NCI-H1105 (cell line): ENCODE data around the gene AP4E1.
"Not testable (repeated sequence)": the region's sequence is repeated elsewhere in the genome, so short reads cannot be mapped to it uniquely, and the experiment has no call there.

ENCODE experiments used
- DNase-seq: peaks from one replicate; lab custom pipeline; 2025; lab: John Stamatoyannopoulos, UW

Gene AP4E1

DNA sequence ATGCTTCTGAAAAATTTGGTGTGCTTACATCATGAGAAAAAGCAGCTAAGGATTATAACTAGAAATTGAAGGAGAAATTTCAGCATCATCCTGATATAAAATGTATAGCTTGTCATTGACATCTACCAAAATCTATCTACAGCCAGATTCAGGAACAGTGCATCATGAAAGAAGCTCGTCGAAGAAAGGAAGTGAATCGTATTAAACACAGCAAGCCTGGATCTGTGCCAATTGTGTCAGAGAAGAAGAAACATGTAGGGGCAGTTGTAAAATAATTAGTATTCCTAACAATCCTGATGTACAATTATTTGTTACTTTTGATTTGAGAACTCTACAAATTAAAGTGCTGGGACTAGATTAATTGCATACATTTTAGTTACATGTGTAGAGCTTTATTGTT lies 37.2 kb downstream of the AP4E1 start:
- no peak for DNase-seq

DNA sequence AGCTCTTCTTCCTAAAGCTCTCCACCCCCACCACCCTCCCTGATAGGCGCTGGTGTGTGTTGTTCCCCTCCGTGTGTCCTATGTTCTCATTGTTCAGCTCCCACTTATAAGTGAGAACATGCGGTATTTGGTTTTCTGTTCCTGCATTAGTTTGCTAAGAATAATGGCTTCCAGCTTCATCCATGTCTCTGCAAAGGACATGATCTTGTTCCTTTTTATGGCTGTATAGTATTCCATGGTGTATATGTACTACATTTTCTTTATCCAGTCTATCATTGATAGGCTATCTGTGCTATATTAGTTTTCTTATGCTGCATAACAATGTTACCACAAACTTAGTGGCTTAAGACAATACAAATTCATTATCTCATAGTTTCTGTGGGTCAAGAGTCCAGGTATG lies 42.3 kb downstream of the AP4E1 start:
- DNase-seq = not testable (repeated sequence)

DNA sequence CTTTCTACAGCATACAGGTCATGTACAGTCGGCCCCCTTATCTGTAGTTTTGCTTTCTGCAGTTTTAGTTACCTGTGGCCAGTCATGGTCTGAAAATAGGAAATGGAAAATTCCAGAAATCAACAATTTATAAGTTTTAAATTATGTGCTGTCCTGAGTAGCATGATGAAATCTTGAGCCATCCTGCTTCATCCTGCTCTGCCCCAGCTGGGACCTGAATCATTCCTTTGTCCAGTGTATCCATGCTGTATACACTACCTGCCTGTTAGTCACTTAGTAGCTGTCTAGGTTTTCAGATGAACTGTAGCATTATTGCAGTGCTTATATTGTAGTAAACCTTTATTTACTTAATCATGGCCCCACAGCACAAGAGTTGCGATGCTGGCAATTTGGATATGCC lies 44.8 kb downstream of the AP4E1 start:
- no peak for DNase-seq

DNA sequence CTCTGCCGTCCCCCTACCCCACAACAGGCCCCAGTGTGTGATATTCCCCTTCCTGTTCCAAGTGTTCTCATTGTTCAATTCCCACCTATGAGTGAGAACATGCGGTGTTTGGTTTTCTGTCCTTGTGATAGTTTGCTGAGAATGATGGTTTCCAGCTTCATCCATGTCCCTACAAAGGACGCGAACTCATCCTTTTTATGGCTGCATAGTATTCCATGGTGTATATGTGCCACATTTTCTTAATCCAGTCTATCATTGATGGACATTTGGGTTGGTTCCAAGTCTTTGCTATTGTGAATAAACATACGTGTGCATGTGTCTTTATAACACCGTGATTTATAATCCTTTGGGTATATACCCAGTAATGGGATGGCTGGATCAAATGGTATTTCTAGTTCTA lies 46.4 kb downstream of the AP4E1 start:
- DNase-seq = not testable (repeated sequence)

DNA sequence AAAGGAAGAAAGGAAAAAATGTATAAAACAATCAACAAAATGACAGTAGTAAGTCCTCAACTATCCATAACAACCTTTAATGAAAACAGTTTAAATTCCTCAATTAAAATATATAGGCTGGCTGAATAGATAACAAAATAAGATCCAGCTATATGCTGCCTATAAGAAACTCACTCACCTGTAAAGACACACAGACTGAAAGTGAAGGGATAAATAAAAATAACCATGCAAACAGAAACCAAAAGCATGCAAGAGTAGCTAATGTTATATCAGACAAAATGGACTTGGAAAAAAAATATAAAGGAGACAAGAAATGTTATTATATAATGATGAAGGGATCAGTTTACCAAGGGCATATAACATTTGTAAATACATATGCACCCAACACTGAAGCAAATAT lies 51.2 kb downstream of the AP4E1 start:
- no peak for DNase-seq

DNA sequence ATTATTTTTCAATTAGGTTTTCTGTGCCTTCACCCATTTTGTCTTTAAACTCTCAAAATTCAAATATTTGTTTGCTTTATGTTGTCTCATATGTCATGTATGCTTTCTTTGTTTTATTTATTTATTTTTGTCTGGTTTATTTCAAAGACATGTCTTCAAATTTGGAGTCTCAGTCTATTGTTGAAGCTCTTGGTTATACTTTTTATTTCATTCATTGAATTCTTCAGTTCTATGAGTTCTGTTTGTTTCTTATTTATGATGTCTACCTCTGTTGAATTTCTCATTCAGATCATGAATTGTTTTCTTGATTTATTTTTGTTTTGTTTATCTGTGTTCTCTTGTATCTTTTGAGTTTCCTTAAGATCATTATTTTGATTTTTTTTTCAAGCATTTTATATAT lies 55.6 kb downstream of the AP4E1 start:
- DNase-seq = no peak

DNA sequence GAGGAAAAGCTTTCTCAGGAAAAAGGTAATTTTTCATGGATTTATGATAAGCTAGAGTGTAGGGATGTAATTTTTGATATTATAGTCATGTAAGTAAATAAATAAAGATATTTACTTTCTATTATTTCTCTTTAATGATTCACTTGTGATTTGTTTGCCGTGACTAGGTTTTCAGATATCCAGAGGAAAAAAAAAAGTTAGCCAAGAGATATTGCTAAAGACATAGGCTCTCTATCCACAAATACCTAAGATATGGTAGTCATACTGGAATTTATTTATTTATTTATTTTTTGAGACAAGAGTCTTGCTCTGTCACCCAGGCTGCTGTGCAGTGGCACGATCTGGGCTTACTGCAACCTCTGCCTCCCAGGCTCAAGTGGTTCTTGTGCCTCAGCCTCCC lies 59.9 kb downstream of the AP4E1 start:
- DNase-seq = no peak

DNA sequence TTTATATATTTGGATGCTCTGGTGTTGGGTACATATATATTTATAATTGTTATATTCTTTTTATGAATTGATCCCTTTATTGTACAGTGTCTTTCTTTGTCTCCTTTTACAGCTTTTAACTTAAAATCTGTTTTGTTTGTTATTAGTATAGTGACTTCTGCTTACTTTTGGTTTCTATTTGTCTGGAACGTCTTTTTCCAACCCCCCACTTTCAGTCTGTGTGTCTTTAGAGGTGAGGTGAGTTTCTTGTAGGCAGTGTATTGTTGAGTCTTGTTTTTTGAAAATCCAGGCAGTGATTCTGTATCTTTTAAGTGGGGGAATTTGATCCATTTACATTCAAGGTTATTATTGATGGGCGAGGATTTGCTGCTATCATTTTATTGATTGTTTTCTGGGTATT lies 62.0 kb downstream of the AP4E1 start:
- DNase-seq = no peak

DNA sequence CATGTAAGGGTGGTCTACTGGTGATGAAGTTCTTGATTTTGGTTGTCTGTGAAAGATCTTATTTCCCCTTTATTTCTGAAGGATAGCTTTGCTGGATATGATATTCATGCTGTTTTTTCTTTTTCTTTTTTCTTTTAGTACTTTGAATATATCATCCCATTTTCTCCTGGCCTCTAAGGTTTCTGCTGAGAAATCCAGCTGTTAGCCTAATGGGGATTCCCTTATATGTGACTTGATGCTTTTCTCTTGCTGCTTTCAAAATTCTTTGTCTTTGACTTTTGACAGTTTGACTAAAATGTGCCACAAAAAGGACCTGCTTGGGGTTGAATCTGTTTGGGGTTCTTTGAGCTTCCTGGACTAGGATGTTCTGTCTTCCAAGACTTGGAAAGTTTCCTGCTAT lies 62.6 kb downstream of the AP4E1 start:
- no peak for DNase-seq

DNA sequence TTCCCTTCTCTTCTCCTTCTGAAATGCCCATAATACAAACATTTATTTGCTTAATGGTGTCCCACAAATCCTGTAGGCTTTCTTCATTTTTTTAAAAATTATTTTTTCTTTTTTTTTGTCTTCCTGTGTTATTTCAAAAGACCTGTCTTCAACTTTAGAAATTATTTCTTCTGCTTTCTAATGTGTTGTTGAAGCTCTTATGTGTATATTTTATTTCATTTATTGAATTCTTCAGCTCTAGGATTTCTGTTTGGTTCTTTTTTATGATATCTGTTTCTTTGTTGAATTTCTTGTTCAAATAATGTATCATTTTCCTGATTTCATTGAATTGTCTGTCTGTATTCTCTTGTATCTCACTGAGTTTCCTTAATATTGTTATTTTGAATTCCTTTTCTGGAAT lies 63.1 kb downstream of the AP4E1 start:
- no peak for DNase-seq

DNA sequence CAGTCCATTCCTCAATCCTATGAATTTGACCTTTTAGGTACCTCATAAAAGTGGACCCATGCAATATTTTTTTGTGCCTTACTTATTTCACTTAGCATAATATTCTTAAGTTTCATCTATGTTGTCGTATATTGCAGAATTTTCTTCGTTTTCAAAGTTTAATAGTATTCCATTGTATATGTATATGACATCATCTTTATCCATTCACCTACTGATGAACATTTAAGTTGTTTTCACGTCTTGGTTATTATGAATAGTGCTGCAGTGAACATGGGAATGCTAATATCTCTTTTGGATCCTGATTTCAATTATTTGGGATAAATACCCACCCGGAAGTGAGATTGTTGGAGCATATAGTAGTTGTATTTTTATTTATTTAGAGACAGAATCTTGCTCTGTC lies 65.1 kb downstream of the AP4E1 start:
- DNase-seq = no peak

DNA sequence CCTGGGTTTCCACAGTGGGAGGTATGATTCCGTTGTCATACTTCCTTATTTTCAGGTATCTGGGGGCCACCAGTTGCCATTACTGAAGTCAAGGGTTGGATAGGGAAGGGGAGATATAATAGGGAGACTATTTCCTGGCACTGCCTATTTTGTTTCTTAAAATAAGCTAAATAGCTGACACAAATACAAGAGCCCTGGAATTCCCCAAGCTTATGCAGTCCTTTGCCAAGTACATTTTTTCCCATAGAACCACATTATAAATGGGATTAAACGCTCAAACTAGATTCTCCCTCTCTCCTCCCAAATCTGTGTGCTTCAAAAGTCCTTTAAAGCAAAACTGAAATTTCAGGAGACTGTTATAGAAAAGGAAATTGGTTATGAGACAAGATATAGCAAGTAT lies 68.7 kb downstream of the AP4E1 start:
- no peak for DNase-seq

DNA sequence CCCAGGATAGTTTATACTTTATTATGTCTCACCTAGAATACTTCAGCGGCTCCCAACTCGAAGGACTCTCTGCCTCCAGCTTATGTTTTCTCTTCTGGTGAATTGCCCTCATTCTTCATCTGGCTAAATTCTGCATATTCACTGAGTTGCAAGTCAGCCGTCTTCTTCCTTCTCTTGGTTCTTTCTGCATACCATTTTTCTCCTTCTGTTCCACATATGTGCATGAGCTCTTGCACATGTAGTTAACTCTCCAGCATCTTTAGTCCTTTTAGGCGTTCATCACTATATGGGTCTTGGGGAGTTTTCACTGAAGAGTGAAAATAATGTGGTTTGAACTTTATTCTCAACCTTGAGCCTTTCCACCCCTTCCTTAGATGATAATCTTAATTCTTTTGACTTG lies 70.1 kb downstream of the AP4E1 start:
- no peak for DNase-seq

DNA sequence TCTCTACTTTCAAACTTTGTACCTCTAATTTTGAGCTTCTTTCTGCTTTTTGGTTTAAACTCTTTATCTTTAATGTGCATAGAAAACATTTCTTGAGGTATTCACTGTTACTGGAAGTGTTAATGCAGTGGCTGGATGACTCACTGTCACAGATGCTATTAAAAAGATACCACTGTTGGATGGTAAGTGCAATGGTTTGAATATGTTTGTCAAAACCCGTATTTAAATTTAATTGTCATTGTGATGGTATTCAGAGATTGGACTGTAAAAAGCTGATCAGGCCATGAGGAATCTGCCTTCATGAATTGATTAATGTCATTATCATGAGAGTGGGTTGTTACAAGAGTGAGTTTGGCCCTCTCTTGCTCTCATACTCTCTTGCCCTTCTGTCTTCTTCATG lies 70.6 kb downstream of the AP4E1 start:
- no peak for DNase-seq

DNA sequence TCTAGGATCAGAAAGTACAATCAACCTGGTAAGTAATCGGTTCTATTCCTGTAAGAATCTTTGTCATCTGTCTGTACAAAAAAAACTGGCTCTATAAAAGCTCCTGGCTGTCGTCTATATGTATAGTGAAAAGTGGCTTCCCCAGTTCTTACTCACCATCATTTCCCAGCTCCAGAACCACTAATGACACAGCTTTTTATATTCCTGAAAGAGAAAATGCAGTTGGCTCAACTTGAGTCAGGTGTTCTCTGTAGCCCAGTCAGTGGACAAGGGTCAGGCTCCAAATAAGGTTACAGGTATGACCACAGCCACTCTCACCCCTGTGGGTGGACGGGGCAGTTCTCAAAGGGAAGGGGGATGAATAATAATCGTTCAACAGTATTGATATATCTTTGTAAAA lies 85.1 kb downstream of the AP4E1 start:
- DNase-seq = no peak

DNA sequence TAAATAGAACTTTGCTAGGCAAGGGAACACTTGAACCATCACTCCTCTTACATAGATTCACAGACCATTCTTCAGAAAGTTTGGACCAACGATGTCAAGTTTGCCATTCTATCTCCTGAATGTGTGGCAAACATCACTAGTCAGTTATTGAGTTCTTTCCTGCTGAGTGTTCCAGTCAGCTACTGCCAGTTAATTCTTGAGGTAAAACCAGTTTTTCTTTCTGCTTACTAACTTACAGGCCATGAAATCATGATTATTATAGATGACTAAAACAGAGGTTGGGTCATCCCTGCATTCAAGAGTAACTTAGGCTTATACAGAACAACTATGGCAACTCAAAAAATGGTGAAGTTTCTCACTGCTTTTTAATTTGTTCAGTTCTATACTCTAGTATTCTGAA lies 88.2 kb downstream of the AP4E1 start:
- DNase-seq = no peak

DNA sequence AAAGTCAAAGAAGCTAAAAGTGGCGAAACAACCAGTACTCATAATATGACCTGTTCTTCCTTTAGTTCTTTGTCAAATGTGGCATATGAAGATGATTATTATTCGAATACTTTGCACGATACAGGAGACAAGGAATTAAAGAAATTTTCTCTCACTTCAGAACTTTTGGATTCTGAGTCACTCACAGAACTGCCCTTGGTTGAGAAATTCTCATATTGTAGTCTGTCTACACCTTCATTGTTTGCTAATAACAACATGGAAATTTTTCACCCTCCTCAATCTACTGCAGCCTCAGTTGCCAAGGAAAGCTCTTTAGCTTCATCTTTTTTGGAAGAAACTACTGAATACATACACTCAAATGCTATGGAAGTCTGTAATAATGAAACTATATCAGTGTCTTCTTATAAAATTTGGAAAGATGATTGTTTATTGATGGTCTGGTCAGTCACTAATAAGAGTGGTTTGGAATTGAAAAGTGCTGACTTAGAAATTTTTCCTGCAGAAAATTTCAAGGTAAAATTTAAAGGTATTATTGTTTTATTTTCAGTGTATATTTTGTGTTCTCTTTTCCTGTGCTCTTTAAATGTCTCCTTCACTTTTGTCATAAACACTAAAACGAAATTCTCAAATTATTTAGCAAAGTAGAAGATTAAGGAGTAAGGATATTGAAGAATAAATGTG lies 89.0 kb downstream of the AP4E1 start:
- DNase-seq = no peak

DNA sequence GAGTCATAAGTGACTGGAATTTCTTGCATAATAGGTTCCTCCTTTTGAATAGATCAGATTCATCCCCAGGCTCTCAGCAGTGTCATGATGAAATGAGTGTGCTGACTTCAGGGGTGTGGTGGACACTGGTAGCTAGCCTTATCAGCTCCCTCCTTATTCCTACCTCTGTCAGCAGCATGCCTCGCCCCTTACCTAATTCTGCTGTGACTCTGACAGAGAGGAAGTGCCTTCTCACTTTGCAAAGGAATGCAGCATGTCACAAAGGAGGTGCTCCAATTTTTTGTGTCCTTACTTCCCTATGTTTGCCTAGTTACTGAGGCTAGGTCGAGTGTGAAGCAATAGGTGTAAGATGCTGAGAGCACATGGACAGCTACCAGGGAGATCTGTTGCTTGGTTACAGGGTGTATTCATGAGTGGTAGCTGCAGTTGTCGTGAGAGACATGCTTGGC lies 95.6 kb downstream of the AP4E1 start:
- no peak for DNase-seq

DNA sequence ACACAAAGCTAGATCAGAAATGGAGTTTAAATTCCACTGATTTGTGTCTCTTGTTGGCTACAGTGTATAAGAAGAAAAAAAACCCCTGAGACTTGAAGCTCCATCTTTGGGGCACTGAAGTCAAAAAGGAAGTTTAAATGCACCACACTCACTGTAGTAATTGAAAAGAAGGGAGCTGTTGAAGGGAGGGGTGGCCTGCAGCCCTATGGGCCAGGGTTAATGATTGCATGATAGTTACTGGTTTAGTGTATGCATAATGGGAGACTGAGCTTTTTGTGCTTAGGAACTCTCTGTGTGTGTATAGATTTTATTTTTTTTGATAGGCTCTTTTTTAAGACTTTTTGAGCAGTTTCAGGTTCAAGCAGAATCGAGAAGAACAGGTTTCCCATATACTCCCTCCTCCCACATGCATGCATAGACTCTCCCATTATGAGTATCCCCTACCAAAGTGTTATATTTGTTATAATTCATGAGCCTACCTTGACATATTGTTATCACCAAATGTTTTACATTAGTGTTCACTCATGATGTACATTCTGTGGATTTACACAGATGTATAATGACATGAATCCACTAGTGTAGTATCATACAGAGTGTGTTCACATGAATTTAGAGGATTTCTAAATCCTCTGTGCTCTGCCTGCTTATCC lies 98.0 kb downstream of the AP4E1 start:
- DNase-seq = no peak

DNA sequence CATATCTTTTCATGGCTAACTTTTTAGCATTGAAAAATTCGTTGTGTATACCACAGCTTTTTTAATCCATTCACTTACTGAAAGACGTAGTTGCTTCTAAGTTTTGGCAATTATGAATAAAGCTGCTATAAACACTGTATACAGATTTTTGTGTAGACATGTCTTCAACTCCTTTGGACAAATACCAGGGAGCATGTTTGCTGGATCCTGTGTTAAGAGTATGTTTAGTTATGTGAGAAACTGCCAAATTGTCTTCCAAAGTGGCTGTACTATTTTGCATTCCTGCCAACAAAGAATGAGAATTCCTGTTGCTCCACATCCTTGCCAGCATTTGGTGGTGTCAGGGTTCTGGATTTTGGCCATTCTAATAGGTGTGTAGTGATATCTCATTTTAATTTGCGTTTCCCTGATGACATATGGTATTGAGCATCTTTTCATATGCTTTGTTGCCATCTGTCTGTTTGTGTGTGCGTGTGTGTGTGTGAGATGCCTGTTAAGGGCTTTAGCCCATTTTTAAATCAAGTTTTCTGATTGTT lies 98.7 kb downstream of the AP4E1 start:
- DNase-seq = no peak

DNA sequence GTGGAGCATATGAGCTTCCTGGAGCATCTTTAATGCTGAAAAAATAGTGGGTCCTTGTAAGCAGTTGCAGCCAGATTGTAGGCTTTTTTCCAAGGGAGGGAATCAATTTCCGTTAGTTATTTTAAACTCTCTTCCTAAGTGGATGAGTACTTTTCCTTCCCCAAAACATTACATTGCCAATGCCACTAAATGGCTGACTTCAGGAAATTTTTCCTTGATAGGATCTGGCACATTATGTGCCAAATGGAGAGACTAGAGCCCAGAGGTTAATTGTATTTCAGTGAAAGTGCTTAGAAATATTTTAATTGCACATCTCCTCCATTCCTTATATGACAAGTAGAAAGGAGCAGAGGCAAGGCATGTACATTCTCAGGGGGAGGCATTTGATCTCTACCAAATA lies 102.7 kb downstream of the AP4E1 start:
- DNase-seq = no peak

DNA sequence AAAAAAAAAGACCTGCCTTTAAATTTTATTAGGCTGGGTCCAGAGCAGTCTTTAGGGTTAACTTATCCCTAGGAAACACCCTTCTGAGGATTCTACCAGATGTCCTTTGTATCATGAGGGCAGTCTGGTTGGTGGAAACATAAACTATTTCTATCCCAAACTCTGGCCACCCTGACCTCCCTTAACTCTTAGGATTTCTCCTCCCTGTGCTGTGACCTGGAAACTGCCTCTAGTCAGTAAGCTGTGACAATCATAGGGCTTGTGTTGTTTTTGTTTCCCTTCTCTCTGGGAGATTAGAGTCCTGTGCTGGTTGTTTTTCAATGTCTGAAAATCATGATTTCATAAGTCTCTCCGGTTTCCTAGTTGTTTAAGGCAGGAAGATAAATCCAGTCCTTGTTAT lies 108.1 kb downstream of the AP4E1 start:
- DNase-seq = no peak

DNA sequence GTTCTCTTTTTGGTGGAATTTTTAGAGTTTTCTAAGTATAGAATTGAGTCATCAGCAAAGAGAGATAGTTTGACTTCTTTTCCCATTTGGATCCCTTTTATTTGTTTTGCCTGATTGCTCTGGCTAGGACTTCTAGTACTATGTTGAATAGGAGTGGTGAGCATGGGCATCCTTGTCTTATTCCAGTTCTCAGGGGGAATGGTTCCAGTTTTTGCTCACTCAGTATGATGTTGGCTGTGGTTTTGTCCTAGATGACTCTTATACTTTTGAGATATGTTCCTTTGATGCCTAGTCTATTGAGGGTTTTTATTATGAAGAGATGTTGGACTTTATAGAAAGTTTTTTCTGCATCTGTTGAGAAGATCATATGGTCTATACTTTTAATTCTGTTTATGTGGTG lies 113.7 kb downstream of the AP4E1 start:
- no peak for DNase-seq

DNA sequence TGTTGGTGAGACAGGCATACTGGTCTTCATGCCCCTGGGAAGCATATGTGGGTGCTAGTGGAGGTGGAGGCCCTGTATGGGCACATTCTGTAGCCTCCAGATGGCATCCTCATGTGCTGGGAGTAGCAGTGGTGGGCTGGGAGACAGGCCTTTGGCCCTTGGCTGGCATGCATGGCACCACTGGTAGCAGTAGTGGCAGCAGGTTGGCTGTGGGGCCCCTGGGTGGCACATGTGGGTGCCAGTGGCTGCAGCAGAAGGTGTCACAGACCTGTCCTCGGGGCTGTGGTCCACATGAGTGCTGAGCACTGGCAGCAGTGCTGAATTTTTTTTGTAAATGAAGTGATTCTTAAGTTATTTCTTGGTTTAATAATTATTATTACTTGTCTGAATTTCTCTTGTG lies 115.0 kb downstream of the AP4E1 start:
- no peak for DNase-seq
